HG02623 (cell line): ENCODE measurements around the gene AGAP1.
"Not testable (repeated sequence)": the region's sequence is repeated elsewhere in the genome, so short reads cannot be mapped to it uniquely, and the experiment has no call there.

Source experiments
- ATAC-seq: cut with Tn5 transposase; IDR thresholded peaks from one replicate; pipeline ENCODE4 v1.9.1; 2021; ENCODE audit warnings: moderate library complexity; ENCODE audit not compliant: unreplicated experiment

The AGAP1 gene

DNA sequence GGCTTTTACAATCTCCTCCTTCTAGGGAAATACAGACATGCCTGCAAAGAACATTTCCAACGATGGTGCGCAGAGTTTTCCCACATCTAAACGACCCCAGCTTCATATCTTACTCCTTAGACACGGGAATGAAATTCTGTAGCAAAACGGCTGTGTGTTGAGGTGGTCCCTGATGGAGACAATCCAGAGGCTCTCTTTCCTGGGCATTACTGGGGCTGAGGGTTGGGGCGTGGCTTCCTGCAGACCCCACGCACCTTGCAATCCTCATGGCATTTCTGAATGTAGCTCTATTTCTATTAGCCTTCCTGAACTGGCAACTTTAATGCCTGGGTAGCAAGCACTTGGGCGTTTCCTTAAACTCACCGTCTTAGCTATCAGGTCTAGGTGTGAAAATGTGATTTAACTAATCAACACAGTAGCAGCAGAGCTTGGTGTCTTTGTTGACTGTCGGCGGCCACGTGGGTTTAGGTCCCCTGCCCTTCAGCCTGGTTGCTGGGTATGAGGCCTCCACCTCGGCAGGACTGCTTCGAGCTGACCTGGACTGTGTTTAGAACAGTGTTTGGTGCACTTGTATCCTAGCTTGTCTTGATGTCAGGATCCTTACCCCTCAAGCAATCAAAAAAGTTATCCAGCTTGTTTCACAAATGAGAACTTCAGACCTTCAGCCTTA, 431.5 kb downstream of the AGAP1 start:
- no peak for ATAC-seq

DNA sequence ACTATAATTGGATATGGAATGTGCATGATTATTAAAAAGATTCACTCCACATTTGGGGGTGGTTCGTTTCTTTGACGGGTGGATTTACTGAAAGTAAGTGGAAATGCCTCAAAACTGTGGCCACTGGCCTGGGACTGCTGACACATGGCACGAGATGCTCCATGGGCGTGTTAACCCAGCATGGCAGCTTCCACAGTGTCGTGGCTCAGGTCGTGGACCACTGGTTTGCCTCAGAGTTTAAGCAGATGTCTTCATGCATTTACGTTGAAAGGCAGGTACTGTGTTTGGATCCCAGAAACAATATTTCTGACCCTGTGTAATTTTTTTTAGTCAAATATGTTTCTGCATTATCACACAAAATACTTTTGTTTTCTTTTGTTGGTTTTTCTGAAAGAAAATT, 432.4 kb downstream of the AGAP1 start:
- ATAC-seq = no peak

GRCh38 chr2:235928751-235929370, 435.0 kb downstream of the AGAP1 start:
- no peak for ATAC-seq

DNA sequence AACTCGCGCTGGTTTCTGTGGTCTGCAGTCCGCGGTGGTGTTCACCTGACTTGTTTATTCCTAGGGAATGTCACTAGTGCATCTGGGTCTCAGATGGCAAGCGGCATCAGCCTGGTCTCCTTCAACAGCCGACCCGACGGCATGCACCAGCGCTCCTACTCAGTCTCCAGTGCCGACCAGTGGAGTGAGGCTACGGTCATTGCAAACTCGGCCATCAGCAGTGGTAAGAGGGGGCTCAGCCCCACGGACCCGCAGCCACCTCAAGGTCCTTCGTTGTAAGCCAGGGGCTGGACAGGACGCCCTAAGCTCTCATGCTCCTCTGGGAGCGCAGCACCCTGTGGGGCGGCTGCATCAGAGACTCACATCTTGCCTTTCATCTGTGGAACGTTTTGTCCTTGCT, 436.9 kb downstream of the AGAP1 start:
- no peak for ATAC-seq

DNA sequence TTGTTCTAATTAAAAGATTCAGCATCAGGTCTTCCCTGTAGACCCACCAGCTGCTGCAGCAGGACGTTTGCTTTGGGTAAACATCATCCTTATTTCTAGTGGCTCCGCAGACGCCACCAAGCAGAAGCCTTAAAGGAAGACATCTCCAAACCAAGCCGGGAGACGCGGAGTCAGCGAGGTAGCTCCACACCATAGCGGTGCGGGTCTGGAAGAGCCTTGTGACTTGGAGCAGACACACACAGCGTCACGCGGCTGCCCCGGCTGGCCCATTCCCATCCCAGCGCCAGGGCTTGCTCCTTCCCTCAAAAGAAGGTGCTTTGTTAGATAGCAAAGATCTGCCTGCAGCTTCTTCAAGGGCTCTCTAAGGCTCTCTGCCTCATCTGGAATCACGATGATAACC, 437.8 kb downstream of the AGAP1 start:
- no peak for ATAC-seq

DNA sequence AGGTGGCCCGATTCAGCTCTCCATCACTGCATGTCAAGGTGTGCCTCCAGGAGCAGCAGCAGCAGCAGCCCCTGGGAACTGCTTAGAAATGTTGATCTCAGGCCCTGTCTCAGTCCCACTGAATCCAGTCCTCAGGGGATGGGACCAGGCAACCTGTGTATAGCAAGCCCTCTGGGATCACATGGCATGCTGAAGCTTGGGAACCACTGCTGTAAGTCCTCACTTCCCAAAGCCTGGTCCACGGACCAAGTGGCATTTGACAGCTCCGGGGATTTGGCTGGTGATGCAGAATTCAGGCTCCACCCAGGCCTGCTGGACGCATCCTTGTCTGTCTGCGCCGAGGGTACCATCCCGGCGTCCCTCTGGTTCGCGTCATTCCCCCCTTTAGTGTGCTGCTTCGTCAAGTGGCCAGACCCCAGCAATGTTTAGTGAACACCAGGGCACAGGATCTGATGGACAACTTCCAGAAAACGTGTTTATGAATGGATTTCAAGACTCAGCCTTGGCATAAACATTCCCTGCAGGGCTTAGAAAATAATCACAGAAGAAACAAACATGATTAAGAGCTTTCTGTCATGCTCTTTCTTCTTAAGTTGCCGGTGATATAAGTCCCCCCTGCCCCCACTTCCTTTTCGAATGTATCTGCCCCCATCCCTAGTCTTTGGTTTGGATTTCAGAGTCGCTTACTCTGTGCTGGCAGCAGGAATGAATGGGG, 440.4 kb downstream of the AGAP1 start:
- no peak for ATAC-seq

- ATAC-seq = no peak
These were observed 441.1 kb downstream of the AGAP1 start for GRCh38 chr2:235934774-235935484.

DNA sequence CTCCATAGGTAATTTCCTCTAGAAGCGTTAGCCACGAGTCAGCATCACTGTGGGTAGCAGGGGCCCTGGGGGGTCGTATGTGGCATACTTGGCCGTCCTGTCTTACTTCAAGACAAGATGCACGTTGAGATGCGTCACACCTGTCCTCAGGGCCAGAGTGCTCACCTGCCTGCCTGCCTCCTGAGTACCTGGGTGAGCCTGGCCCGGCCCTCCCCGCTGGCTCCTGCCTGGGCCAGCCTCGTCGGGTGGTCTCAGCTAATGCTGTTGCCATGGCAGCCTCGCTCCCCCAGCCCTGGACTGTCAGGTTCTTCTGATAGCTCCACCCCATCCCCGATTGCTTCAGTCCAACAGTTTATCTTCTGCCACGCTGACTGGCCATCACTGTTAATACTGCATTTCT, 441.9 kb downstream of the AGAP1 start:
- no peak for ATAC-seq

DNA sequence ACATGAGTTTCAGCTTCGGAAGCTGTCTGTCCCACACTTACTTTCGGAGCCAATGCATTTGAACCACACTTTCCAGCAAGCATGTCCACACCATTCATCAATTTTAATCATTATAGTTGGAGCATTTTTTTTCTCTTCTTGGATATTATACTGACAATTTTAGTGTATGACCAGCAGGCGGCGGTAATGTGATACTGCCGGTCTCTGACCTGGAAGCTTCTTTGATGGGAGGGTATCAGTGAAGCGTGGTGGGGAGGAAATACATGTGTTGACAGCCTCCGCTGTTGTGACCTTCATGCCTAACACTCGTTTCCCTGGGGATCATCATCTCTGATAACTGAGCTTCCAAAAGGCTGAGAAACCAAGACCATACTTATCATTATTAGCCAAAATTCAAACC, 442.6 kb downstream of the AGAP1 start:
- no peak for ATAC-seq

DNA sequence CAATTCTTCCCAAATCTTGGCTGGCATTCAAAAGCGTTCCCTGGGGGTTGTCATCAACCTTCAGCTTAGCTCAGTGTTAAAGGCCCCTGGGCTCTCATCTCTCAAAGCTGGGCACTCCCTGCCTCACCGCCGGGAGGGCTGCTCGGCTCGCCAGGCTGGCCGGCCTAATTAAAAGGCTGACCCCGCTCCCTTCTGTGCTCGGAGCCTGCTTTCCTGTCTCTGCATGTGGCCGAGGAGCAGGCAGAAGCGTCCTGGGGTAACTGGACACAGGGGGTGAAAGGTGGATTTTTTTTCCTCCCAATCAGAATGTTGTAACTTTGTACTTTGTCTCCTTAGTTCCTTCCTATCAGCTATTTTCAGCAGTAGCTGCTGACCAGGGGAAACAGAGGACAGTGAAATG, 443.2 kb downstream of the AGAP1 start:
- no peak for ATAC-seq

DNA sequence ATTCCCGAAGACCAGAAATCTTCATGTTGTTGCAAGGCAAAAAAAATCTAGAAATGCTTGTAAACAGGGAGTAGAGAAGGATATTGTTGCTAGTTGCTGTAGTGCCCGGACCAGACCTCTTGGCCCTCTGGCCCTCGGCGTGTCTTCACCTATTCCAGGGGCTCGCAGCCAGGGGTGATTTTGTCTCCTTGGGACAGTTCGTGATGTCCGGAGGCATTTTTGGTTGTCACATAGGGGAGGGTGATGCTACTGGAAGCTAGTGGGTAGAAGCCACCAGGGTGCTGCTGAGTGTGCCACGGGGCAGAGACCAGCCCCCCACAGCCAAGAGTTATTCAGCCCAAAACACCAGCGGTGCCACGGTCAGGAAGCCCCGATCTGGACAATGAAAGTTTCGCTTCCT, 443.7 kb downstream of the AGAP1 start:
- ATAC-seq = no peak

DNA sequence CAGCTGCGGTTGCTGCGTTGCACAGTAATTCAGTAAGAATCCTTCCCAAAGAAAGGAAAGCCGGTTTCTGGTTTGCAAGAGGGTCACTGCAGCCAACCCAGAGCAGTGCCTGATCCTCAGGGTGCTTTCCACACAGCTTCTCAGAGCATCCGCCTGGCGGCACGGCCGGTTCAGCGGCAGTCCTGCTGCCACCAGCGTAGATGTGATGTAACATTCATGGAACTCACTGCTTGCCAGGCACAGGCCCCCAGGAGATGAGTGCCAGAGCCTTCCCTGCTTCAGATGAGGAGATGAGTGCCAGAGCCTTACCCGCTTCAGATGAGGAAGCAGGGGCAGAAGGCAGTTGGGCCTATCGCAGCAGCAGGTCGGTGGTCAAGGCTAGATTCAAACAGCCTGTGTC, 444.1 kb downstream of the AGAP1 start:
- ATAC-seq = no peak

DNA sequence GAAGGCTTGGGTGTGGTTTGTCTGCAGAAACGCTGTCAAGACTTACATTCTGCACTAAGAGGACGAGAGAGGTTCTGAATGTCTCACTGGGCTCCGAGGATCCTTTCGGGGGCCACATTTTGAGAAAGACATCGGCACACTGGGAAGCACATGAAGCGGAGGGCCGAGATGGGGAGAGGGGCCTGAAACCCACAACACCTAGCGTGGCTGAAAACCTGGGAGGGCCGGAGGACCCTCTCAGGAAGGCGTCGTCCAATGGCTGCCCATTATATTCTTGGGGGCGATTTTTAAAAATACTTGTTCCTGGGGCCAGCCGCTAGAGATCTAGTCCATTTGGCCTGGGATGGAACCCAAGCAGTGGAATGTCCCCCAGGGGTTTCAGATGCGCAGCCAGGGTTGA, 444.8 kb downstream of the AGAP1 start:
- ATAC-seq = no peak

DNA sequence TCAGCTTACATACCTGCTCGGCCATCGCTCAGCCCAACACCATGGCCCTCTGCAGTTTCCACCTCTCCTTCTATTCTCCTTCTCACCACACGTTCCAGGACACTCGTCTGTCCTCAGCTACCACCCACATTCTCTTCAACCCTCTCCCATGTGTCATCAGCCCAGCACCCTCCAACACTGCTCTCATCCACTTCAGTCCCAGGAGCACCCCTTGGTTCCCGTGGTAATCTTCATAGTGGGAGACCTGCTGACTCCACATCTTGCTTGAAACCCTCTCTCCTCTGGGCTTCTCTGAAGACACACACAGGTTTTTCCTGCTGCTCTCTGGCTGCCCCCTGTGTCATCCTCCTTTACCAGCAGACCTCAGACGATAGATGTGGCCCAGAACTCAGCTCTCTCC, 445.6 kb downstream of the AGAP1 start:
- ATAC-seq = no peak

GRCh38 chr2:235940330-235940729, 446.5 kb downstream of the AGAP1 start:
- no peak for ATAC-seq

DNA sequence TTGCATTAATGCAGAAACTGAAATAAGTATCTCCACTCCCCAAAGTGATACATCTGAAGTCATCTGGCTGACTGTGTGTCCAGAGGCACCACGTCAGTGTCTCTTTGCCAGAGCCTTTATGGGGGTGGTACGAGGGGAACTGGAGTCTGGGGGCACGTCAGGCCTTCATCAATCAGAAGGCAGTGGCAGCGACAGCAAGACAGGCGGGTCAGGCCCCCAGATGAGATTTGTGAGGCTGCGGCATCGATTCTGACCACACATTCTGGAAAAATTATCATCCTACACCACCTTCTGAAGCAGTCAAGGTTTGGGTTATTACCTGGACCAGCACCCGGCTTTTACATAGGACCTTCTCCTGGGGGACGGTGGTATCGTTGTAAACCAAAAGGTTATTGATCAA, 450.7 kb downstream of the AGAP1 start:
- no peak for ATAC-seq

DNA sequence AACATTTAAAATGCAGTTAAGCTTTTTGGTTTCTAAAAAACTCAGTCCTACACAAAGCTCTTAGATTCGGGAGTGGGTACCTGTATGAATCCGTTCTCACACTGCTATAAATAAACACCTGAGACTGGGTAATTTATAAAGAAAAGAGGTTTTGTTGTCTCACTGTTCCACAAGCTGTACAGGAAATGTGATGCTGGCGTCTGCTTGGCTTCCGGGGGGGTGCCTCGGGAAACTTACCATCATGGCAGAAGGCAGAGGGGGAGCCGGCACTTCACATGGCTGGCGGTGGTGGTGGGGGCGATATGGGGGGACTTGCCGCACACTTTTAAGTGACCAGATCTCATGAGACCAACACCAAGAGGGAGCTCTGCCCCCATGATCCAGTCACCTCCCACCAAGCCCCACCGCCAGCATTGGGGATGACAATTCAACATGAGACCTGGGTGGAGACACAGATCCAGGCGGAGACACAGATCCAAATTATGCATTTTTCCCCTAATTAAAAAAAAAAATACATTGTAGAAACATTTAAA, 451.8 kb downstream of the AGAP1 start:
- no peak for ATAC-seq

DNA sequence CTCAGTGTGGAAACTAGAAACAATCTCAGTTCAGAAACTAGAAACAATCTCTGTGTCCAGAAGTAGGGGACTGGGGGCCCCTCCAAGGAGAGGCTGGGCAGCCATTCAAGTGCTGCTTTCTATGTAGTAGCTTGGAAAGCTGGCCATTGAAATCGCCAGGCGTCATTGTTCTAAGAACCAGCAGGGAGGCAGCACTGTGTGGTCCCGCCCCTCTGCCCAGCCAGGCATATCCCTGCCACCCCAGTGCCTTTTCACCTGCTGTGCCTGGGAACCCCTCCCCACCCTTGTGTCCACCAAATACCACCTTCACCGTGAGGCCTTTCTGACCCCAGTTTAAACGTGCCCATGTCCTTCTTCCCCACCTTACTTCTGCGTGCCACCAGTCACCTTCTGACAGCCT, 452.7 kb downstream of the AGAP1 start:
- no peak for ATAC-seq

- ATAC-seq = not testable (repeated sequence)
These were observed 453.2 kb downstream of the AGAP1 start for GRCh38 chr2:235947055-235947454.

DNA sequence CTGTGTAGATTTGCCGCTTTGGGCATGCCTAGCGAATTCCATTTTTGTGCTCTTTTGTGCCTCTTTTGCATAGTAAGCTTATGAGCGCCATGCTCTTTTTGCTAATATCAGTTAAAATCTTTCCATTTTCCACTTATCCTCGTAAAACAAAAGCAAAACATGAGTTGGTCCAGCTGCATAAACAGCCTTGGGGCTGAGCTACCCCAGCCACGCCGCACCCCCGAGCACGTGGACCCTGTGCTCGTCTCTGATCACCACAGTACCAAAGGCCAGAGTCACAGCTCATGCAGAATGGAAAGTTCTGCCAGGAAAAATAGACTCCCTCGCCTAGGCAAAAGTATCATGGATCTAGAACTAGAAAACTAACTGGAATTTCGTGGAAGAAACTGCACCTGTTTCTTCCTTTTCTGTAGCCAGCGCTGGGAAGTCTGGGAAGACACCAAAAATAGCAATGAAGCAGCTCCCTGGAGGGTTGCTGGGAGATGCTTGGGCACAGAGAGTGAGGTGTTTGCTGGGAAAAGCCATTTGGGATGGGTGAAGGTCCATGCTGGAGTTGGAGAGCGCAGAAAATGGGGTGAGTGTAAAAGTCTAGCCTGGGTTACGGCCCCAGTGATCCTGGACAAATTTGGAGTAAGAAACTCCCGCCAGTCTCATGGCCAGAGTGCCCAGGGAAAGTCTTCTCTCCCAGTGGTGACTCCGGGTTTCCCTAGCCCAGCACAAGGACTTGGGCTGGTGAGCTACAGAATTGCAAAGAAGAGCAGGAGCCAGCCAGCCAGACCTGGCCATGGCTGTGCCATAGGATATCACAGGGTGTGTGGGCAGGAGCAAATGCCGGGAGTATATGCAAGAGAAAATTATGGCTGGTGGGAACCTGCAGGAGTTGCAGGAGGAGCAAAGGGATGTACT, 456.0 kb downstream of the AGAP1 start:
- no peak for ATAC-seq

DNA sequence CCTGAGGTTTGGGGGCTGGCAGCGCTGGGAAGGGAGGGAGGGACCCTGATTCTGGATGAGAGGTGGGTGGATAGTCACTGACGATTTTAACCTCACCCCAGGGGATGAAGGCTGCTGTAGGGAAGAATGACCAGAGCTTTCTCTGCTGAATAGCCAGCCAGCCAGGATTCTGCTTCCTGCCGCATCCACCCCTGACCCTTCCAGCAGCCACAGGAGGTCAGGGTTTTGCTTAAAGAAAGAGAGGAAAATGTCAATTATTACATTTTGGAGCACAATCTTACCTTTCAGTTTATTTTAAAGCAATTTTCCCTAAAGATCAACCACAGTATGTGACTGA, 456.6 kb downstream of the AGAP1 start:
- no peak for ATAC-seq
